Ammon's horn (tissue), 1 donor: ENCODE results near the gene TACC3.

Experiments used
- DNase-seq: peaks from one replicate; pipeline ENCODE4 v3.0.0-alpha.2; 2016; ENCODE audit warnings: low spot score

The TACC3 gene

GRCh38 chr4:1776521-1777161, 55.3 kb downstream of the TACC3 start:
- no peak for DNase-seq

DNA sequence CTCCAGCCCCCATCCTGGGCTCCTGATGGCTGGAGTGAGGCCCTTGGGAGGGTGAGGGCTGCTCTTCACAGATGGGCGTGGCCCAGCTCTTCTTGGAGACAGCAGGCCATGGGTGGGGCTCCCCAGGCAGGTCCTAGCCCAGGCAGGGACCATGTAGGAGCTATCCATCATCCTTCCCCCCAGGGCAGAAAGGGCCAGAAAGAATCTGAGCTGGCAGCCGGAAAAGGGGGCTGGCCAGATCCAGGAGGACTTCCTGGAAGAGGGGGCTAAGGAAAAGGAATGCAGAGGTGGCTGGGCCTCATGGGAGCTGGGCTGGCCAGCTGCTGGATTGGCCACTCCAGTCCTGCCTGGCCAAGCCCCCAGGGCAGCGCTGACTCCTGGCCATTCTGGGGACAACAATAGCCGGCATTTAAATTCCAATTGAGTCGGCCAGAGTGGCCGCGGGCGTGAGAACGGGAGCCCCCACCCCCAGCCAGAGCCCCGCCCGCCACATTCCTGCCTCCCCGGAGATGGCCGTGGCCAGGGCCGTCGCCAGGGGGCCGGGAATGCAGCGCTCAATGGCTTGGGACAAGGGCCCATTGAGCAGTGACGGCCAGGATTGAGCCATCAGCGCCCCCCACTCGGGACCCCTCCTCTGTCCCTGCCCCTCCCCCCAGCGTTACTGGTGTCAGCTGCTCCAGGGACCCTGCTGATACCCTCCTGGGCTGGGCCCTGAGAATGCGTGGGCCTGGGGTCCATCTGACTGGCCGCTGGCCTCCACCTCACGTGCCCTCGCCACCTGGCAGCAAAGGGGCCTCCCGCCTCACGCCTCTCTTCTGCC, 56.7 kb downstream of the TACC3 start:
- peak; percentile 55 for DNase-seq

- DNase-seq, result no peak
Observed at GRCh38 chr4:1778642-1779392, 57.5 kb downstream of the TACC3 start.

- DNase-seq, result no peak
Observed at GRCh38 chr4:1779588-1780382, 58.5 kb downstream of the TACC3 start.

DNA sequence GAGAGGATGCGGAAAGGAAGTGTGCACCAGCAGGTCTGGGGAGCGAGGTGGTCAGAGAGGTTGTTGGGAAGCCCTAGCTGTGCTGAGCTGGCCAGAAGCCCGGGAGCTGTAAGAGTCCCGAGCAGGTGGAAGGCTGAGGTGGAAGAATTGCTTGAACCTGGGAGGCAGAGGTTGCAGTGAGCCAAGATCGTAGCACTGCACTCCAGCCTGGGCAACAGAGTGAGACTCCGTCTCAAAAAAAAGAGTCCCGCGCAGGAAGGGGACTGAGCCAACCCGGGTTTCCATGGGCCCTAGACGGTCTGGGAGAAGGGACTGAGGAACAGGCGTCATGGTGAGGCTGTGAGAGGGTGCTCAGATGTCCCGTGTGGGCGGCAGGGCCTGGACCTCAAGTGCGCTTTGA, 59.1 kb downstream of the TACC3 start:
- no peak for DNase-seq

DNA sequence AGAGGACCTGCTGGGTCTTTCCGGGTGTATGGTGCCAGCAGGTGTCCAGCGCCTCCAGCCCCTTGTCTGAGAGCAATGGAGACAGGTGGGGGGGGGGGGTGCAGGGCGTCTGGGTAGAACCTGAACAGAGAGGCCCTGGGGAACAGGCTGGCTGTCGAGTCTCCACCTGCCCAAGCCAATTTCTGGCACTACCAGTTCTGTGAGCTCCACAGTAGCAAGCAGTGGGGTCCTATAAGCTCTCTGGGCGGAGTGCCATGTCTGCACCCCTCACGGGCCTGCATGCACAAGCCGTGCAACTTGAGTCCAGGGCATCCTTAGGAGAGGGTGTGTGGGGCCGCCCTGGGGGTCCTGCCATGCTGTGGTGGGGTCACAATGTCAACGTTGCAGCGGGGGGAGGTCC, 61.7 kb downstream of the TACC3 start:
- DNase-seq, result no peak

GRCh38 chr4:1783970-1784369, 62.6 kb downstream of the TACC3 start:
- DNase-seq, result no peak

GRCh38 chr4:1784395-1784788, 63.1 kb downstream of the TACC3 start:
- DNase-seq, result peak; percentile 51

DNA sequence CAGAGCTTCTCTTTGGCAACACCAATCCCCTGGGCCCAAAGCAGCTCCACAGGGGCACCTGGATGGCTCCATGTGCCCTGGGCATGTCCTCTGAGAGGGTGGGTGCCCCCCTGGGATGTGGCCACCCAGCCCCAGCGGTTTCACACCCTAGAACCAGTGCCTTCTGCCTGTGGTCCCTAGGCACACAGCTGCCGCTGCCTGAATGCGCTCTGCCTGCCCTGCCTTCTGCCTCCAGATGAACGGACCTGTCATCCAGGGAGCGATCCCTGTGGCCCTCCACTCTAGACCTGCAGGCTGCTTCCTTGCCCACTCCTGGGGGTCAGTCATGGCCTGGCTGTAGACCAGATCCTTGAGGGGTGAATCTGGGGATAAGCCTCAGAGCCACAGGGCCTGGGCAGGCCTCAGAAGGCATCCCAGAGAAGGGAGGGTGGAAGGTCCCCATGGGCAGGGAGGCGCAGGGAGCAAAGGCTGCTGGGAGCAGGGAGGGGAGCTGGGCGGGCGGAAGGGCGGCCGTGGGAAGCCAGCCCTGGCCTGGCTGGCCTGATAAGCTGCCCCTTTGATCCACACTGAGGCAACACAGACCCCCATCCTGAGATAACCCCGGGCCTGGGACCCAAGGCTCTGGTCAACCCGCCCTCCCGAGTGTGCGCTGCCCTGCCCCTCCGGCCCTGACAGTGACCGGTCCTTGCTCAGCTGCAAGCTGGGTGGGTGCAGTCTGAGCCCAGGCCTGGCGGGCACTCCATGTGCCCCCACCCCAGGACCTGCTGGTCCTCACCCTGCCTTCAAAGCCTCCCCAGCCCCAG, 63.7 kb downstream of the TACC3 start:
- no peak for DNase-seq

DNA sequence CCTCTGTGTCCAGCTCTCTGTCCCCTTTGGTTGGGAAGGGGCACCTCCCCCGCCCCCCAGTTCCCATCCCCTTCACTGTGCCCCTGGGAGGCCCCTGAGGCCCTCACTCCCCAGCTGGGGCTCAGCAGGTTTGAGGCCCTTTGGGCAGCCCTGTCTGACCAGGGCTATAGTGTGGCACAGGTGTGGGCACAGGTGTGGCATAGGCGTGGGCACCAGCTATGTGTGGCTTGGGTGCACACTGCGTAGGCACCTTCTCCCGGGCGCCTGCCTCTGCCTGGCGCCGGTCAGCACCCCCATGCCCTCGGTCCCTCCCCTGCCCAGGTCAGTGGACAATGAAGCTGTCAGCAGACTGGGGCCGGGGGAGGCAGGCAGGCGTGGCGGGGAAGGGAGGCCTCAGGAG, 64.3 kb downstream of the TACC3 start:
- no peak for DNase-seq

GRCh38 chr4:1786544-1787362, 65.4 kb downstream of the TACC3 start:
- DNase-seq, result no peak

DNA sequence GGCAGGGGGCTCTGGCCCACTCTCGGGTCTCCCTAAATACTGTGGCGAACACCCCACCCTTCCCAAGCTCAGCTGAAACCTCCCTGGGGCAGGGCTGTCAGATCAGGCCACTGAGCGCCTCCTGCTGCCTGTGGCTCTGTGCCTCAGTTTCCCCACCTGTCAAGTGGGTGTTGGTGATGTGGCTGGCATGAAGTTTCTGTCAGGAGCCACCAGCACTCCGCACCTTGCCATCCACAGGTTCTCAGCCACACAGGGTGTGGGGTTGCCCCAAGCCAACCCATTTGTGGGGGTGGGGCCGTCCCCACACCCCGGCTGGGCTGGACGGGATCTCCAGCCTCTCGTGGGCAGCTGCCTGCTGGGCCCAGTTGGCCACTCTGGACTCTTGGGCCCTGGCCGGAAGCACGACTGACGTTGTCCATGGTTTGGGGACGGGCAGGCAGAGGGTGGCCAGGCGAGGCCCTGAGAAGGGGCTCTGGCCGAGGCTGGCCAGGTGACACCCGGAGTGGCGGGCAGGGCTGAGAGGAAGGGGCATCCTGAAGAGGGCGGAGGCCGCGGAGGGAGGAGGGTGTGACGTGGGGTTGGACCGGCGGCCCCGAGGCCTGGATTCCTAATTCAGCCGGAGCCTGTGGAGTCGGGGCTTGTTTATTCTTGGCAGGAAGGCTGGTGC, 66.2 kb downstream of the TACC3 start:
- DNase-seq, result no peak

DNA sequence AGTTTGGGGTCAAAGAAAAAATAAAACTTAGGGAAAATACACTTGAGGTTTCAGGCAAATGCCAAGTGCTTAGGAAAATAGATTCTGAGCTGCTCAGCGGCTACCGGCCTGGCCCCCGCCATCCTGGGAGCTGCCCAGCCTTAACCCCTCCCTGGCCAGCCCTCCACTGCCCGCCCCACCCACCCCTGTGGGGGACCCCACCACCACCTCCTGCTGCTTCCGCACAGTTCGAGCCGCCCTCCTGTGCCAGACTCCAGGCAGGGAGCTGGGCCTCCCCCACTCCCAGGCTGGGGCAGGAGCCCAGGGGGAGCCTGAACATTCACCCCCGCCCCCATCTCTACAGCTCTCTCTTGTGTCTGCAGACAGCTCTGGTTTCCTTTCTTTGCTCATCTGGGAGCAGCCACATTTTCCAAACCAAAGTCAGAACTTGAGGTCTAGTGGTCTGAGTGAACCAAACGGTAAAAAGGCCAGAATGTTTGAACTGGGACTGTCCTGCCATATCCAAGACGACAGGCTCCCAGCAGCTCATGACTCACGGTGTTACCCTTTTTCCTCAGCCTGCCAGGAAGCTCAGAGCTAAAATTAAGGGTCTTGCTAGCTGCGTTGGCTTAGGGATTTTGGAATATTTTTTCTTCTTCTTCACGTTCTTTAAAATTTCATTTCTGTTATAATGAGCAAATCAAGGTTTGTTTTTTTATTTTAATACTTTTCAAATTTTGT, 67.1 kb downstream of the TACC3 start:
- DNase-seq, result no peak

DNA sequence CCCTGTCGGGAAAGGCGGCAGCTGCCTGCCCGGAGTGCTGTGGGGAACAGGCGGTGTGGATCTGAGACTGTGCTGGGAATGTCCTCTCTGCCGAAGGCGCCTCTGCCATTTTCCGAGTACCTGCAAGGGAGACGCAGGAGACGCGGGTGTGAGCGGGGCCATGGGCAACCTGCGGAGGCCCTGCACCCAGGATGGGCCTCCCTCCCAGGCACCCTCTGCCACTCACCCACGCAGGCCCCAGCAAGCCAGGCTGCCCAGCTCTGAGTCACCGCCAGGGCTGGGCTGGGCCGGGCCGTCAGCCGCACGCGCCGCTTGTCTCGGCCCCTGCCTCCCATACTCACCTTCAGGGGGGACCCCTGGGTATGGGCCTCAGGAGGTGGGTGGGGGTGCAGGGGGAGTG, 68.2 kb downstream of the TACC3 start:
- no peak for DNase-seq

DNA sequence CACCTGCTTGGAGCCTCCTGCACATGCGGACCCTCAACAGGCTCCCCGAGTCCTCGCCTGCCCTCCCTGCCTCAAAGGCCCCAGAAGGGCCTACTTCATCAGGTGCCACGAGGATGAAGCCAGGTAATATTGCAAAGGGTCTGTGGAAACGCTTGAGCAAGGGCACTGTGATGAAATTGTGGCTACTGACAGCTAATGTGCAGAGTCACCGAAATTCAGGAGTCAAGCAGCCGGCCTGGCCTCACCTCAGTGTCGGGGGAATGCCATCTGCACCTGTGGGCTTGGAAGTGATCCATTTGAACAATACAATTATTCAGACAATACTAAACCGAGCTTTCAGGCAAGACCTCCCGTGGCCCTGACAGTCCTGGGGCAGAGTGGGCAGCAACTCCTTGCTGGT, 68.7 kb downstream of the TACC3 start:
- DNase-seq, result no peak

- no peak for DNase-seq
Observed at GRCh38 chr4:1792158-1792831, 71.0 kb downstream of the TACC3 start.

DNA sequence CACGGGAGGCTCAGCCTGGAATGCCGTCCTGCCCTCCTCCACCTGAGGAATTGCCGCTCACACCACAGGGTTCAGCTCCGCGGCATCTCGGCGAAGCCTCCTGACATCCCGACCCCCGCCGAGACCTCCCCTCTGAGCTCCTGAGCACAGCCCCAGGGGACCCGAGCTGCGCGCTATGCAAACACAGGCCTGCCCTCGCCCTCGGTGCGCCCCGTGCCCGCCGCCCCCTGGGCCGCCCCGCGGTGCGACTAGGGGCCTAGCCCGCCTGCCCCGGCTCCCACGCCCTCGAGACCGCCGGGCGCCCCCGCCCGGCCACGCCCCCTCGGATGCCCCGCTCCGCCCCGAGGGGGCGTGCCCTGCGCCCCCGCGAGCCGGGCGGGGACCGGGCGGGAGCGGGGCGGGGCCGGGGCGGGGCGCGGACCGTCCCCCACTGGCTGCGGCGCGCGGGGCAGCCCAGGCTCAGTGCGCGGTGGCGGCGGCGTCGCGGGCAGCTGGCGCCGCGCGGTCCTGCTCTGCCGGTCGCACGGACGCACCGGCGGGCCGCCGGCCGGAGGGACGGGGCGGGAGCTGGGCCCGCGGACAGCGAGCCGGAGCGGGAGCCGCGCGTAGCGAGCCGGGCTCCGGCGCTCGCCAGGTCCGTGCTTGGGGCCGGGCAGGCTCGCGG, 71.6 kb downstream of the TACC3 start, which contains the start of gene FGFR3:
TSS of gene FGFR3 (plus strand) at position 462 of the 664 bp plus-strand sequence. CDS start 642 bp downstream, outside the sequence.
- DNase-seq, result no peak

DNA sequence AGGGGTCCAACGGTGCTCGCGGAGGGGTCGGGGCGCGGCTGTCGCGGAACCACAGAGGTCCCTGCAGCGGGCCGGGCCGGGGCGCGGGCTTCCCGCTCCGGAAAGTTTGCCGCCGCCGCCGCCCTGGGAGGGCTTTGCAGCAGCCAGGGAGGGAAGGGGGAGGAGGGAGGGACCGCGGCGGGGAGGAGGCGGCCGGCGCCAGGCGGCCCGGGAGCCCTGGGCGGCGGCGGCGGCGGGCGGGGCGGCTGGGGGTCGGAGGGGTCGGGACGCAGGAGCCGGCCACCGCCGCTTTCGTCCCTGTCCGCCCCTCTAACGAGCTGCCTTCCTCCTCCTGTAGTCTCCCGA, 72.1 kb downstream of the TACC3 start:
- no peak for DNase-seq
